PC-3 (cell line): ENCODE measurements around the gene MORC3. TPM values are rescaled to one million over a fixed set of nuclear protein-coding genes. Genes with fewer than 3 reads are reported as not detected.
A peak's percentile ranks its signal among the peaks of the same experiment; 100 is the strongest.

Source experiments
- ATAC-seq: fragments of 200-7000 bp; cut with Tn5 transposase; 2 replicates; pipeline ENCODE4 v1.9.1; 2020; ENCODE audit warnings: mild to moderate bottlenecking, moderate library complexity
- BruUV-seq: library from RNA; stranded (reverse); fragments of 400-500 nt; replicated peaks from 2 replicates; lab custom pipeline; 2021; lab: Mats Ljungman, UMichigan
- CTCF ChIA-PET: fragments of 300-600 bp; sonication (Branson Sonifier 250); formaldehyde crosslinking; loops from one replicate; lab custom pipeline; 2022; ENCODE audit warnings: antibody characterized with exemption; lab: Charles Lee
- POLR2A ChIA-PET: fragments of 300-600 bp; sonication (Branson Sonifier 250); formaldehyde crosslinking; loops from one replicate; lab custom pipeline; 2022; ENCODE audit warnings: antibody characterized with exemption; ENCODE audit not compliant: unreplicated experiment; lab: Charles Lee
- DNase-seq: peaks from one replicate; pipeline ENCODE4 v3.0.0-alpha.2; 2015
- H2AFZ ChIP-seq: fragments of 300-600 bp; sonication (generic); 2 replicates; pipeline ENCODE4 v1.6.0; 2016; ENCODE audit warnings: antibody characterized with exemption, low read length
- H3F3A ChIP-seq: fragments of 300-600 bp; sonication (generic); one replicate; pipeline ENCODE4 v1.6.0; 2017; ENCODE audit warnings: antibody characterized with exemption, low read length, control low read depth, mild to moderate bottlenecking; ENCODE audit not compliant: unreplicated experiment
- H3K27ac ChIP-seq: fragments of 300-600 bp; sonication (generic); 2 replicates; pipeline ENCODE4 v1.5.1; 2016; ENCODE audit warnings: mild to moderate bottlenecking, low read length
- H3K27me3 ChIP-seq: fragments of 300-600 bp; sonication (generic); 2 replicates; pipeline ENCODE4 v1.6.1; 2016; ENCODE audit warnings: low read length, mixed read lengths
- H3K36me3 ChIP-seq: fragments of 300-600 bp; sonication (generic); 2 replicates; pipeline ENCODE4 v1.6.1; 2016; ENCODE audit warnings: low read depth, mixed run types, low read length, mixed read lengths
- H3K4me1 ChIP-seq: fragments of 300-600 bp; sonication (generic); 2 replicates; pipeline ENCODE4 v1.5.1; 2016; ENCODE audit warnings: low read length; ENCODE audit not compliant: insufficient read depth
- H3K4me2 ChIP-seq: fragments of 300-600 bp; sonication (generic); 2 replicates; pipeline ENCODE4 v1.6.0; 2016; ENCODE audit warnings: low read length
- H3K4me3 ChIP-seq: fragments of 300-600 bp; sonication (generic); 2 replicates; pipeline ENCODE4 v1.5.1; 2016; ENCODE audit warnings: mild to moderate bottlenecking, low read length, mixed read lengths
- H3K79me2 ChIP-seq: fragments of 300-600 bp; sonication (generic); 2 replicates; pipeline ENCODE4 v1.6.1; 2017; ENCODE audit warnings: low read length, mixed read lengths
- H3K9ac ChIP-seq: fragments of 300-600 bp; sonication (generic); 2 replicates; pipeline ENCODE4 v1.6.0; 2016; ENCODE audit warnings: mild to moderate bottlenecking, low read length
- H3K9me2 ChIP-seq: fragments of 300-600 bp; sonication (generic); replicated peaks from 2 replicates; pipeline ENCODE4 v1.6.1; 2016; ENCODE audit warnings: mixed run types, low read length, mixed read lengths
- H3K9me3 ChIP-seq: fragments of 300-600 bp; sonication (generic); 2 replicates; pipeline ENCODE4 v1.6.1; 2016; ENCODE audit warnings: low read length, mixed read lengths
- H4K20me1 ChIP-seq: fragments of 300-600 bp; sonication (generic); 2 replicates; pipeline ENCODE4 v1.6.1; 2016; ENCODE audit warnings: low read length, mixed read lengths
- EZH2 ChIP-seq: fragments of 300-600 bp; sonication (generic); IDR thresholded peaks from one replicate; pipeline ENCODE4 v1.6.1; 2017; ENCODE audit warnings: antibody characterized with exemption, mild to moderate bottlenecking, low read length; ENCODE audit not compliant: unreplicated experiment
- EZH2phosphoT487 ChIP-seq: fragments of 300-600 bp; sonication (generic); IDR thresholded peaks from 2 replicates; pipeline ENCODE4 v1.6.1; 2018; ENCODE audit warnings: mild to moderate bottlenecking, antibody characterized with exemption, low read length, borderline replicate concordance
- intact Hi-C: fragments of 100-400 bp; cut with micrococcal nuclease; formaldehyde crosslinking; loops from 2 replicates; pipeline ENCODE4 v1.9.0; 2023
- total RNA-seq: library from RNA; depleted of rRNA; stranded (reverse); fragments of >200 nt; gene quantifications from 2 replicates; pipeline ENCODE4 v1.2.3, GENCODE V29; 2014
- TF ChIP-seq, protein P1 (sequence below): fragments of 300-600 bp; sonication (generic); conservative IDR thresholded peaks from 2 replicates; pipeline ENCODE4 v1.5.1; 2017; ENCODE audit warnings: antibody characterized with exemption, low read depth, mild to moderate bottlenecking, low read length

The MORC3 gene
- total RNA-seq, 1 experiment from 2014 or later, result 23.0 TPM

- H3K79me2 ChIP-seq, result no peaks in the 10 kb centered on the region
- no peak overlapping the region for H3K27ac ChIP-seq
- BruUV-seq, result no TSS peak
- ChIA-PET CTCF (interaction anchor here (0.8 kb wide), 1 partner anchor 275 kb away, joined by 6 read pairs; the partner anchor contains the start of gene CBR1), POLR2A (interaction anchor here (0.7 kb wide), 1 partner anchor 285 kb away, joined by 11 read pairs; no protein-coding TSS in a partner anchor)
- H3K4me1 ChIP-seq, result peaks cover 10% of the 10 kb centered on the region
- H3K4me3 ChIP-seq, result no peak overlapping the region
- no peaks in the 10 kb centered on the region for H3K9me3 ChIP-seq
- H3F3A ChIP-seq, result no peaks in the 10 kb centered on the region
- no peak overlapping the region for H3K9ac ChIP-seq
- DNase-seq (no peak), ATAC-seq (no peak)
- no peaks in the 10 kb centered on the region for H4K20me1 ChIP-seq
- no peaks in the 10 kb centered on the region for H3K9me2 ChIP-seq
- intact Hi-C loops, result no loop called here
- H3K27me3 ChIP-seq, result no peaks in the 10 kb centered on the region
- H2AFZ ChIP-seq, result no peak overlapping the region
- no peak overlapping the region for H3K4me2 ChIP-seq
- TF ChIP-seq EZH2, result no peak
- TF ChIP-seq, protein P1, sequence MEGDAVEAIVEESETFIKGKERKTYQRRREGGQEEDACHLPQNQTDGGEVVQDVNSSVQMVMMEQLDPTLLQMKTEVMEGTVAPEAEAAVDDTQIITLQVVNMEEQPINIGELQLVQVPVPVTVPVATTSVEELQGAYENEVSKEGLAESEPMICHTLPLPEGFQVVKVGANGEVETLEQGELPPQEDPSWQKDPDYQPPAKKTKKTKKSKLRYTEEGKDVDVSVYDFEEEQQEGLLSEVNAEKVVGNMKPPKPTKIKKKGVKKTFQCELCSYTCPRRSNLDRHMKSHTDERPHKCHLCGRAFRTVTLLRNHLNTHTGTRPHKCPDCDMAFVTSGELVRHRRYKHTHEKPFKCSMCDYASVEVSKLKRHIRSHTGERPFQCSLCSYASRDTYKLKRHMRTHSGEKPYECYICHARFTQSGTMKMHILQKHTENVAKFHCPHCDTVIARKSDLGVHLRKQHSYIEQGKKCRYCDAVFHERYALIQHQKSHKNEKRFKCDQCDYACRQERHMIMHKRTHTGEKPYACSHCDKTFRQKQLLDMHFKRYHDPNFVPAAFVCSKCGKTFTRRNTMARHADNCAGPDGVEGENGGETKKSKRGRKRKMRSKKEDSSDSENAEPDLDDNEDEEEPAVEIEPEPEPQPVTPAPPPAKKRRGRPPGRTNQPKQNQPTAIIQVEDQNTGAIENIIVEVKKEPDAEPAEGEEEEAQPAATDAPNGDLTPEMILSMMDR, result no peak
- TF ChIP-seq EZH2phosphoT487, result no peak
- peaks cover 51% of the 10 kb centered on the region for H3K36me3 ChIP-seq
Observed at GRCh38 chr21:36344931-36345330, 24.9 kb downstream of the MORC3 start.

- ATAC-seq (peak; percentile 82), DNase-seq (no peak)
- H2AFZ ChIP-seq, result no peak overlapping the region
- no peaks in the 10 kb centered on the region for H3K27me3 ChIP-seq
- no peaks in the 10 kb centered on the region for H3K9me3 ChIP-seq
- intact Hi-C loops, result no loop called here
- H3K4me3 ChIP-seq, result no peak overlapping the region
- TF ChIP-seq, protein P1, result no peak
- TF ChIP-seq EZH2 (no peak), EZH2phosphoT487 (no peak)
- peaks cover 43% of the 10 kb centered on the region for H3K36me3 ChIP-seq
- H3K79me2 ChIP-seq, result no peaks in the 10 kb centered on the region
- ChIA-PET CTCF (no interaction called here), POLR2A (interaction anchor here (0.6 to 1.0 kb wide), 2 partner anchors 25 to 28 kb away, joined by 5 to 11 read pairs; no protein-coding TSS in a partner anchor)
- peaks cover 10% of the 10 kb centered on the region for H3K4me1 ChIP-seq
- H3K27ac ChIP-seq, result no peak overlapping the region
- H3K9ac ChIP-seq, result no peak overlapping the region
- H3F3A ChIP-seq, result no peaks in the 10 kb centered on the region
- no TSS peak for BruUV-seq
- no peaks in the 10 kb centered on the region for H3K9me2 ChIP-seq
- H4K20me1 ChIP-seq, result no peaks in the 10 kb centered on the region
- H3K4me2 ChIP-seq, result no peak overlapping the region
Observed at GRCh38 chr21:36347278-36347961, 27.4 kb downstream of the MORC3 start.

- intact Hi-C loops, result no loop called here
- H4K20me1 ChIP-seq, result no peaks in the 10 kb centered on the region
- POLR2A ChIA-PET, result interaction anchor here (0.6 kb wide), 1 partner anchor 184 kb away, joined by 3 read pairs; no protein-coding TSS in a partner anchor
- no peaks in the 10 kb centered on the region for H3K9me3 ChIP-seq
- TF ChIP-seq EZH2phosphoT487 (no peak), EZH2 (no peak)
- TF ChIP-seq, protein P1, result no peak
- ATAC-seq (peak; percentile 67), DNase-seq (peak; percentile 17)
- H3F3A ChIP-seq, result no peaks in the 10 kb centered on the region
- H2AFZ ChIP-seq, result no peak overlapping the region
- no peak overlapping the region for H3K4me2 ChIP-seq
- no peaks in the 10 kb centered on the region for H3K79me2 ChIP-seq
- CTCF ChIA-PET, result no interaction called here
- H3K9me2 ChIP-seq, result no peaks in the 10 kb centered on the region
- no peaks in the 10 kb centered on the region for H3K27me3 ChIP-seq
- no TSS peak for BruUV-seq
- no peak overlapping the region for H3K4me3 ChIP-seq
- no peak overlapping the region for H3K27ac ChIP-seq
- H3K4me1 ChIP-seq, result peaks cover 10% of the 10 kb centered on the region
- H3K36me3 ChIP-seq, result peaks cover 46% of the 10 kb centered on the region
- H3K9ac ChIP-seq, result no peak overlapping the region
Observed at GRCh38 chr21:36347962-36348328, 27.9 kb downstream of the MORC3 start.
